Epithelial cell of proximal tubule (primary cell): ENCODE results near the gene PPHLN1. TPM values are rescaled to one million over a fixed set of nuclear protein-coding genes. Genes with fewer than 3 reads are reported as not detected.
A peak's percentile ranks its signal among the peaks of the same experiment; 100 is the strongest.
"Not testable (repeated sequence)": the region's sequence is repeated elsewhere in the genome, so short reads cannot be mapped to it uniquely, and the experiment has no call there.

ENCODE experiments used
- DNase-seq: peaks from one replicate; pipeline ENCODE4 v3.0.0-alpha.2; 2011; ENCODE audit warnings: low read depth
- H3K4me3 ChIP-seq: 2 replicates; pipeline ENCODE4 v1.5.1; 2011; ENCODE audit warnings: low read depth, mild to moderate bottlenecking, low read length
- total RNA-seq: library from RNA; depleted of rRNA; stranded (reverse); fragments of >200 nt; gene quantifications from 2 replicates; pipeline ENCODE4 v1.2.3, GENCODE V29; 2015
- TF ChIP-seq, protein P1 (sequence below): conservative IDR thresholded peaks from 2 replicates; pipeline ENCODE4 v1.5.1; 2012; ENCODE audit warnings: low read depth, mild to moderate bottlenecking, low read length

Gene PPHLN1
- total RNA-seq, 1 donor from 2014 or later = 76.2 TPM

DNA sequence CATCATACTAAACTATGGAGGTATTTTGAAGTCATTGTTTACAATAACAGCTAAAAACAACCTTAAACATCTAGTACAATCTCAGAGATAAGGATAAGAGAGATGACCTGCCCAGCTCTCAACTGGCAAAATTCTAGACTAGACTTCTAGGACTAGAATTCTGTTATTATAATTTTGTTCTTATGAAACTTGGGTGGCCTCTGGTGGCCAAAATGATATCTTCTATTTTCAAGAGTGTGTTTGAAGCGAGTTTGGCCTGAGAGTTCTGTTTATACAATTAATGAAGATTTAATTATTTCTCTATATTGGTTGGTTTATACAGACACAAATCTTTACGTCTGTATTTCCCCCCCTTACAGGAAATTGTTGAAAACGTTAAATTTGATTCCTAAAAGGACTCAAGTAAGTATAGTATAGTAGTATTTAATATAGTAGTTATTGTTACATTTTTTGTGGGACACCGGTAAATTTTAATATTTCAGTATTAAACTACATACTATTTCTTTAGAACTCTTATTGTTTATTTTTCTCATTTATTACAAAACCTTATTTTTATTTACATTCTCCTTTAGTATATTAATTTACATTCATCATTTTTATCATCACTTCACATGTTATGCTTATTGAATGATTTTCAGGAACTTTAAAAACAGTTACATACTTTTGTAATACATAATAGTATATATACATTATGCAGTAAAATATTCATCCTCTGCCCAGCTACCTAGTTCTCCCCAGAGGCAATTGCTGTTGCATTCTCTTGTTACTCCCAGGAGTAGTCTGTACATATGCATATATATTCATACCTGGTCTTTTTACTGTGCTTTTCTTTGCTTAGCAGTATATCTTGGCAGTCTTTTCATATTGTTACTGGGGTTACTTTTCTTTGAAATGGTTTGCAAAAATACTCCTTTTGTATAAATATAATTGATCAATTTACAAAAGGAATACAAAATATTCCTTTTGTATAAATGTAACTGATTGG, 6.6 kb downstream of the PPHLN1 start:
- no peak for DNase-seq
- TF ChIP-seq, protein P1, sequence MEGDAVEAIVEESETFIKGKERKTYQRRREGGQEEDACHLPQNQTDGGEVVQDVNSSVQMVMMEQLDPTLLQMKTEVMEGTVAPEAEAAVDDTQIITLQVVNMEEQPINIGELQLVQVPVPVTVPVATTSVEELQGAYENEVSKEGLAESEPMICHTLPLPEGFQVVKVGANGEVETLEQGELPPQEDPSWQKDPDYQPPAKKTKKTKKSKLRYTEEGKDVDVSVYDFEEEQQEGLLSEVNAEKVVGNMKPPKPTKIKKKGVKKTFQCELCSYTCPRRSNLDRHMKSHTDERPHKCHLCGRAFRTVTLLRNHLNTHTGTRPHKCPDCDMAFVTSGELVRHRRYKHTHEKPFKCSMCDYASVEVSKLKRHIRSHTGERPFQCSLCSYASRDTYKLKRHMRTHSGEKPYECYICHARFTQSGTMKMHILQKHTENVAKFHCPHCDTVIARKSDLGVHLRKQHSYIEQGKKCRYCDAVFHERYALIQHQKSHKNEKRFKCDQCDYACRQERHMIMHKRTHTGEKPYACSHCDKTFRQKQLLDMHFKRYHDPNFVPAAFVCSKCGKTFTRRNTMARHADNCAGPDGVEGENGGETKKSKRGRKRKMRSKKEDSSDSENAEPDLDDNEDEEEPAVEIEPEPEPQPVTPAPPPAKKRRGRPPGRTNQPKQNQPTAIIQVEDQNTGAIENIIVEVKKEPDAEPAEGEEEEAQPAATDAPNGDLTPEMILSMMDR = peak; percentile 61
- H3K4me3 ChIP-seq = no peak overlapping the region

DNA sequence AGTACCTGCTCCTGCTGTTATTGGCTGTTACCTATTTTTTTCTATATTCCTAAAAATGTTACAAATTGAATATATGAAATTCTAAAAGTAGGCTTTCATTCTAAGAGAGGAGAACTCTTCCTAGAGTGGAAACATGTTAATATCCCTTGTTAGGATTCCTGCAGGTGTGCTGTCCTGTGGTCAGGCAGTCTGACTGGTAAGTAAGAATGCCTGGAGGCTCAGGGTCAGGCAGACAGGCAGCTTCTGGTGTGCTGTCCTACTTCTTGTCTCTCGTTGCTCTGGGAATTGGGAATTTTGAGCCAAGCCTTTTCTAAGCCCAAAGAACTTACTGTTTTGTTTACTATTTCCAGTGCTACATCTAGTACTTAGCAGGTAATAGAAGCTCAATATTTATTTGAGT, 10.3 kb downstream of the PPHLN1 start:
- DNase-seq = no peak
- no peak overlapping the region for H3K4me3 ChIP-seq
- TF ChIP-seq, protein P1 = no peak

DNA sequence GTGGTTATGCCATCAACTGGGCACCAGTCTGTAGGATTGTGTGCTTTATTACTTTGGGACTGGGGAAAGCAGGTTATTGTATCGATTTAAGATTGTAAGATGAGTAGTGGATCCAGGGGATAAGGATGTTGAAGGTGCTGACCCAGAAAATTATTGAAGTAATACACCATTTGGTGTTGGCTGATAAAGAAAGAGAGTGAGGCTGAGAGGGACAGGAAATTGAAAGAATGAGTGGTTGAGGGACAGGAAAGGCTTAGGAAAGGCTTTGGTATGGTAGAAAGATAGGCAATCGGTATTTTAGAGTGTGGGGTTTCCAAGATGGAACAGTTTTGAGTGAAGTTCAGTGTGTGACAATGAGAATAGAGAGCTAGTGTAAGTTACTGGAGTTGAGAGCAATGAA, 12.3 kb downstream of the PPHLN1 start:
- TF ChIP-seq, protein P1 = no peak
- H3K4me3 ChIP-seq = no peak overlapping the region
- DNase-seq = no peak

DNA sequence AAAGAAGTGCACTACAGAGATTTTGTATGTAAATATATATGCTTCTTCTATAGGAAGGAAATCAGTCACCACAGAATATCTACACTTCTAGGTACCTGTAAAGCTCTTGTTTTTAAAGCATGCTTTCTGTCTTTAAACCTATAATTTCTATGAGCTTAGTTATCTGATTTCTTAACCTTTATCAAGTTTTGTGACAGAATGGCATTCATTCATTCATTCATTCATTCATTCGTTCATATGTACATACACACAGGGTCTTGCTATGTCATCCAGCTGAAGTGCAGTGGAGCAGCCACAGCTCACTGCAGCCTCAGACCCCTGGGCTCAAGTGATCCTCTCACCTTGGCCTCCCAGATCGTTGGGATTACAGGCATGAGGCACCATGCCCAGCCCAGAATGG, 16.1 kb downstream of the PPHLN1 start:
- TF ChIP-seq, protein P1 = no peak
- no peak for DNase-seq
- no peak overlapping the region for H3K4me3 ChIP-seq

DNA sequence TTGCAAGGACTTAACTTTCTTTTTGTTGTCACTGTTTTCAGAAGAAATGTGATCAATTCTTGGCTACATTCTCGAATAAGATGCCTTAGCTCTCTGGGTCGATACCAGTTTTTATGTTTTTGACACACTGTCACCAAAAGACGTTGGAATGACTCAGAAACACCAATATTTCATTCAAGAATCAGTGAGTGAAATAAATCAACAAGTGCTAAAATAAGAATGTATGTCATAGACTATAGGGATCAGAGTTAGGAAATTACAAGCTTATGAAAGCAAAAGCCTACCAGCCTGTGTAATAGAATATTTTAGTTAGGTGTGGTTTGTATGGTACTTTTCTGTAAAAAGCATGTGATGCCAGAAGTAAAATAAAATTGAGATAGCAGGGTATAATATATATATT, 17.8 kb downstream of the PPHLN1 start:
- no peak for DNase-seq
- no peak overlapping the region for H3K4me3 ChIP-seq
- TF ChIP-seq, protein P1 = no peak

DNA sequence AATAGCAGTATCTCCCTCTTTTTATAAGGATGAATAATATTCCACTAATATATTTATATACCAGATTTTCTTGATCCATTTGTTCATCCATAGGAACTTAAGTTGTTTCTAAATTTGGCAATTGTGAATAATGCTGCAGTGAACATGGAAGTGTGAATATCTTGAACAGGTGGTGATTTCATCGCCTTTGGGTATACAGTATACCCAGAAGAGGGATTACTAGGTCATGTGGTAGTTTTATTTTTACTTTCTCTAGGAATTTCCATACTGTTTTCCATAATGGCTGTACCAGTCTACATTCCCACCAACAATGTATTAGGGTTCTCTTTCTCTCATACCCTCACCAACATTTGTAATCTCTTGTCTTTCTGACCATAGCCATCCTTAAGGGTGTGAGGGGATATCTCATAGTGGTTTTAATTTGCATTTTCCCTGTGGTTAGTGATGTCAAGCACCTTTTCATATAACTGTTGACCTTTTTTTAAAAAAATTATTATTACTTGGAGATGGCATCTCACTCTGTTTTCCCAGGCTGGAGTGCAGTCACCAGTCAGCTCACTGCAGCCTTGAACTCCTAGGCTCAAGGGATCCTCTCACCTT, 20.5 kb downstream of the PPHLN1 start:
- DNase-seq = no peak
- TF ChIP-seq, protein P1 = no peak
- no peak overlapping the region for H3K4me3 ChIP-seq

DNA sequence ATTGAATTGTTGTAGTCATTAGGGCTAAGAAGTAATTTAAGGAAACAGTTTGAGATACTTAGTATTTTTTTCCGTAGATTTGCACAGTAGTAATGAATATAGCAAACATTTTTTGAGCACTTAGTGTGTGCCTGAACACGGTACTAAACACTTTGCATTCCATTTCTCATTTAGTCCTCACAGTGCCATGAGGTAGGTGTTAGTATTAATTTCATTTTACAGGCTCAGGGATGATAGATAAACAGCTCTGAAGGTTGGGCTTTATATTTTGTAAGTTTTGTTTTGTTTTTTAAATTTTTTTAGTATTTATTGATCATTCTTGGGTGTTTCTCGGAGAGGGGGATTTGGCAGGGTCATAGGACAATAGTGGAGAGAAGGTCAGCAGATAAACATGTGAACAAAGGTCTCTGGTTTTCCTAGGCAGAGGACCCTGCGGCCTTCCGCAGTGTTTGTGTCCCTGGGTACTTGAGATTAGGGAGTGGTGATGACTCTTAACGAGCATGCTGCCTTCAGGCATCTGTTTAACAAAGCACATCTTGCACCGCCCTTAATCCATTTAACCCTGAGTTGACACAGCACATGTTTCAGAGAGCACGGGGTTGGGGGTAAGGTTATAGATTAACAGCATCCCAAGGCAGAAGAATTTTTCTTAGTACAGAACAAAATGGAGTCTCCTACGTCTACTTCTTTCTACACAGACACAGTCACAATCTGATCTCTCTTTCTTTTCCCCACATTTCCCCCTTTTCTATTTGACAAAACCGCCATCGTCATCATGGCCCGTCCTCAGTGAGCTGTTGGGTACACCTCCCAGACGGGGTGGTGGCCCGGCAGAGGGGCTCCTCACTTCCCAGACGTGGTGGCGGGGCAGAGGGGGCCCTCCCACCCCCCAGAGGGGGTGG, 23.4 kb downstream of the PPHLN1 start:
- H3K4me3 ChIP-seq, DNase-seq: not testable (repeated sequence)

DNA sequence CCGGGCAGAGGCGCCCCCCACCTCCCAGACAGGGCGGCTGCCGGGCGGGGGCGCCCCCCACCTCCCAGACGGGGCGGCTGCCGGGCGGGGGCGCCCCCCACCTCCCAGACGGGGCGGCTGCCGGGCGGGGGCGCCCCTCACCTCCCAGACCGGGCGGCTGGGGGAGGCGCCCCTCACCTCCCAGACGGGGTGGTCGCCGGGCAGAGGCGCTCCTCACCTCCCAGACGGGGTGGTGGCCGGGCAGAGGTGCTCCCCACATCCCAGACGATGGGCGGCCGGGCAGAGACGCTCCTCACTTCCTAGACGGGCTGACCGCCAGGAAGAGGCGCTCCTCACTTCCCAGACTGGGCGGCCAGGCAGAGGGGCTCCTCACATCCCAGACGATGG, 24.0 kb downstream of the PPHLN1 start:
- not testable (repeated sequence) for DNase-seq, H3K4me3 ChIP-seq
